H9 (cell line): ENCODE measurements around the gene NDRG4. TPM values are rescaled to one million over a fixed set of nuclear protein-coding genes. Genes with fewer than 3 reads are reported as not detected.

Source experiments
- DNase-seq: peaks from one replicate; pipeline ENCODE4 v3.0.0-alpha.2; 2017
- H2AFZ ChIP-seq: one replicate; pipeline ENCODE4 v1.6.1; 2013; ENCODE audit warnings: mild to moderate bottlenecking, low read length, control low read depth, moderate library complexity
- H2AK5ac ChIP-seq: 2 replicates; pipeline ENCODE4 v1.6.1; 2013; ENCODE audit warnings: low read length, control low read depth, mixed read lengths; ENCODE audit not compliant: insufficient read length
- H2BK120ac ChIP-seq: one replicate; pipeline ENCODE4 v1.6.1; 2013; ENCODE audit warnings: low read depth, mild to moderate bottlenecking, low read length, control low read depth, inconsistent platforms; ENCODE audit not compliant: poor library complexity, severe bottlenecking
- H2BK12ac ChIP-seq: 2 replicates; pipeline ENCODE4 v1.6.1; 2013; ENCODE audit warnings: low read length, control low read depth, mixed read lengths, low read depth; ENCODE audit not compliant: insufficient read length
- H2BK15ac ChIP-seq: 2 replicates; pipeline ENCODE4 v1.6.1; 2013; ENCODE audit warnings: low read depth, low read length, control low read depth
- H2BK20ac ChIP-seq: one replicate; pipeline ENCODE4 v1.6.1; 2013; ENCODE audit warnings: low read depth, mild to moderate bottlenecking, low read length, control low read depth, inconsistent platforms; ENCODE audit not compliant: poor library complexity, severe bottlenecking
- H2BK5ac ChIP-seq: 2 replicates; pipeline ENCODE4 v1.6.1; 2013; ENCODE audit warnings: low read length, control low read depth, mixed read lengths; ENCODE audit not compliant: insufficient read length
- H3K14ac ChIP-seq: 2 replicates; pipeline ENCODE4 v1.6.1; 2013; ENCODE audit warnings: low read length, control low read depth; ENCODE audit not compliant: insufficient read depth
- H3K18ac ChIP-seq: 2 replicates; pipeline ENCODE4 v1.6.1; 2013; ENCODE audit warnings: low read depth, mild to moderate bottlenecking, mixed read lengths, low read length, control low read depth; ENCODE audit not compliant: insufficient read length
- H3K23ac ChIP-seq: 2 replicates; pipeline ENCODE4 v1.6.1; 2013; ENCODE audit warnings: low read length, control low read depth, mixed read lengths, low read depth; ENCODE audit not compliant: insufficient read length
- H3K23me2 ChIP-seq: 2 replicates; pipeline ENCODE4 v1.6.1; 2013; ENCODE audit warnings: low read depth, mild to moderate bottlenecking, mixed read lengths, low read length, control low read depth; ENCODE audit not compliant: insufficient read length, poor library complexity, severe bottlenecking
- H3K27ac ChIP-seq: 2 replicates; pipeline ENCODE4 v1.5.1; 2013; ENCODE audit warnings: low read length, control low read depth, mixed read lengths, low read depth; ENCODE audit not compliant: insufficient read length
- H3K27me3 ChIP-seq: 2 replicates; pipeline ENCODE4 v1.6.1; 2013; ENCODE audit warnings: low read length, control low read depth, inconsistent platforms; ENCODE audit not compliant: insufficient read depth
- H3K4ac ChIP-seq: 2 replicates; pipeline ENCODE4 v1.6.1; 2013; ENCODE audit warnings: low read depth, mild to moderate bottlenecking, control low read depth, inconsistent platforms, low read length, moderate library complexity
- H3K4me1 ChIP-seq: 2 replicates; pipeline ENCODE4 v1.6.1; 2013; ENCODE audit warnings: low read length, control low read depth, inconsistent platforms; ENCODE audit not compliant: insufficient read depth
- H3K4me2 ChIP-seq: 2 replicates; pipeline ENCODE4 v1.6.1; 2013; ENCODE audit warnings: low read length, control low read depth, mixed read lengths; ENCODE audit not compliant: insufficient read length, insufficient read depth
- H3K56ac ChIP-seq: 2 replicates; pipeline ENCODE4 v1.6.1; 2013; ENCODE audit warnings: low read depth, mild to moderate bottlenecking, mixed read lengths, low read length, control low read depth; ENCODE audit not compliant: insufficient read length
- H3K79me1 ChIP-seq: 2 replicates; pipeline ENCODE4 v1.6.1; 2013; ENCODE audit warnings: low read depth, mild to moderate bottlenecking, moderate library complexity, low read length, control low read depth, inconsistent platforms; ENCODE audit not compliant: insufficient read depth, poor library complexity, severe bottlenecking
- H3K79me2 ChIP-seq: 2 replicates; pipeline ENCODE4 v1.6.1; 2013; ENCODE audit warnings: low read length, control low read depth, inconsistent platforms; ENCODE audit not compliant: insufficient read depth
- H3K9ac ChIP-seq: 2 replicates; pipeline ENCODE4 v1.6.1; 2013; ENCODE audit warnings: low read length, control low read depth, mixed read lengths; ENCODE audit not compliant: insufficient read length; ENCODE audit errors: extremely low read depth
- H3K9me3 ChIP-seq: one replicate; pipeline ENCODE4 v1.6.1; 2013; ENCODE audit warnings: low read depth, low read length, inconsistent platforms; ENCODE audit not compliant: control insufficient read depth
- H3T11ph ChIP-seq: one replicate; pipeline ENCODE4 v1.6.1; 2013; ENCODE audit warnings: mild to moderate bottlenecking, low read length, control low read depth, inconsistent platforms
- H4K20me1 ChIP-seq: one replicate; pipeline ENCODE4 v1.6.1; 2013; ENCODE audit not compliant: control insufficient read depth, insufficient read length, insufficient read depth
- H4K5ac ChIP-seq: 2 replicates; pipeline ENCODE4 v1.6.1; 2013; ENCODE audit warnings: low read depth, mild to moderate bottlenecking, mixed read lengths, low read length, control low read depth; ENCODE audit not compliant: insufficient read length
- H4K8ac ChIP-seq: replicated peaks from 2 replicates; pipeline ENCODE4 v1.6.1; 2013; ENCODE audit warnings: low read length, control low read depth, mixed read lengths, low read depth; ENCODE audit not compliant: insufficient read length
- H4K91ac ChIP-seq: 2 replicates; pipeline ENCODE4 v1.6.1; 2013; ENCODE audit warnings: low read depth, mild to moderate bottlenecking, moderate library complexity, mixed read lengths, low read length, control low read depth; ENCODE audit not compliant: insufficient read length
- H3K27ac Mint-ChIP-seq, 3 experiments: 2 replicates in 2 of 3; 3 replicates in 1 of 3; pipeline ENCODE4 v1.8.0; 2020 to 2021; ENCODE audit warnings: mixed read lengths in 3 of 3, mild to moderate bottlenecking in 1 of 3, moderate library complexity in 1 of 3
- H3K27me3 Mint-ChIP-seq: 2 replicates; pipeline ENCODE4 v1.8.0; 2021; ENCODE audit warnings: low read depth, mild to moderate bottlenecking, moderate library complexity, mixed read lengths
- H3K36me3 Mint-ChIP-seq, 3 experiments: 2 replicates in 2 of 3; 3 replicates in 1 of 3; pipeline ENCODE4 v1.8.0; 2020 to 2021; ENCODE audit warnings: low read depth in 3 of 3, mixed read lengths in 3 of 3; ENCODE audit not compliant: insufficient read depth in 1 of 3
- H3K4me1 Mint-ChIP-seq, 2 experiments: 2 replicates each; pipeline ENCODE4 v1.8.0; 2020; ENCODE audit warnings: mixed read lengths in 2 of 2
- H3K4me3 Mint-ChIP-seq, 2 experiments: 2 replicates in 1 of 2; 3 replicates in 1 of 2; pipeline ENCODE4 v1.8.0; 2020 to 2021; ENCODE audit warnings: mild to moderate bottlenecking in 2 of 2, mixed read lengths in 2 of 2, moderate library complexity in 1 of 2
- H3K9me3 Mint-ChIP-seq, 2 experiments: 2 replicates in 1 of 2; 3 replicates in 1 of 2; pipeline ENCODE4 v1.8.0; 2020; ENCODE audit warnings: mild to moderate bottlenecking in 2 of 2, mixed read lengths in 2 of 2, moderate library complexity in 1 of 2
- WGBS: extraction: QIAGEN DNeasy Blood & Tissue Kit; methylation state at CpG from one replicate; pipeline ENCODE4 v1.1.7; 2013; ENCODE audit warnings: missing lambda C conversion rate, low lambda C conversion rate, mixed read lengths; ENCODE audit not compliant: insufficient read length; ENCODE audit errors: extremely low coverage; 5-methylcytosine and 5-hydroxymethylcytosine counted together
- total RNA-seq: library from RNA; stranded (reverse); gene quantifications from 2 replicates; pipeline ENCODE4 v1.2.1, GENCODE V29; 2021
- TF ChIP-seq, protein P1 (sequence below): fragments of 200-600 bp; sonication (generic); conservative IDR thresholded peaks from 3 replicates; pipeline ENCODE4 v1.8.0; 2021; ENCODE audit warnings: antibody characterized with exemption, mild to moderate bottlenecking

The NDRG4 gene
- total RNA-seq, 1 experiment from 2014 or later: 18.6 TPM

- H3T11ph ChIP-seq: no peak overlapping the region
- H3K14ac ChIP-seq: no peak overlapping the region
- Mint-ChIP-seq H3K27me3 (peaks cover 11% of the 10 kb centered on the region), H3K4me1 (peaks cover 0 to 18% of the 10 kb centered on the region in 2 experiments; a peak in 3 of 4 replicates), H3K4me3 (no peak overlapping the region), H3K27ac (no peak overlapping the region), H3K36me3 (0 out of 7 replicates have a peak, but pooled peaks cover 0 to under 1% (median 0%) of the 10 kb centered on the region in 3 experiments), H3K9me3 (peaks cover 0 to under 1% of the 10 kb centered on the region in 2 experiments; a peak in 2 of 5 replicates)
- H3K4me1 ChIP-seq: no peaks in the 10 kb centered on the region
- no peak for DNase-seq
- H3K23ac ChIP-seq: no peak overlapping the region
- no peak overlapping the region for H4K5ac ChIP-seq
- H4K20me1 ChIP-seq: no peaks in the 10 kb centered on the region
- no peak overlapping the region for H3K9ac ChIP-seq
- TF ChIP-seq, protein P1, sequence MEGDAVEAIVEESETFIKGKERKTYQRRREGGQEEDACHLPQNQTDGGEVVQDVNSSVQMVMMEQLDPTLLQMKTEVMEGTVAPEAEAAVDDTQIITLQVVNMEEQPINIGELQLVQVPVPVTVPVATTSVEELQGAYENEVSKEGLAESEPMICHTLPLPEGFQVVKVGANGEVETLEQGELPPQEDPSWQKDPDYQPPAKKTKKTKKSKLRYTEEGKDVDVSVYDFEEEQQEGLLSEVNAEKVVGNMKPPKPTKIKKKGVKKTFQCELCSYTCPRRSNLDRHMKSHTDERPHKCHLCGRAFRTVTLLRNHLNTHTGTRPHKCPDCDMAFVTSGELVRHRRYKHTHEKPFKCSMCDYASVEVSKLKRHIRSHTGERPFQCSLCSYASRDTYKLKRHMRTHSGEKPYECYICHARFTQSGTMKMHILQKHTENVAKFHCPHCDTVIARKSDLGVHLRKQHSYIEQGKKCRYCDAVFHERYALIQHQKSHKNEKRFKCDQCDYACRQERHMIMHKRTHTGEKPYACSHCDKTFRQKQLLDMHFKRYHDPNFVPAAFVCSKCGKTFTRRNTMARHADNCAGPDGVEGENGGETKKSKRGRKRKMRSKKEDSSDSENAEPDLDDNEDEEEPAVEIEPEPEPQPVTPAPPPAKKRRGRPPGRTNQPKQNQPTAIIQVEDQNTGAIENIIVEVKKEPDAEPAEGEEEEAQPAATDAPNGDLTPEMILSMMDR: no peak
- H2AK5ac ChIP-seq: no peak overlapping the region
- no peak overlapping the region for H2BK5ac ChIP-seq
- H2BK120ac ChIP-seq: no peak overlapping the region
- H3K4me2 ChIP-seq: no peak overlapping the region
- H3K27ac ChIP-seq: no peak overlapping the region
- no peak overlapping the region for H3K56ac ChIP-seq
- H2BK12ac ChIP-seq: no peak overlapping the region
- H2BK20ac ChIP-seq: no peak overlapping the region
- no peaks in the 10 kb centered on the region for H3K79me2 ChIP-seq
- no peak overlapping the region for H3K4ac ChIP-seq
- no peaks in the 10 kb centered on the region for H3K23me2 ChIP-seq
- no CpG with 5 or more reads among the region's 11 CpGs for WGBS
- no peak overlapping the region for H4K8ac ChIP-seq
- H3K79me1 ChIP-seq: no peaks in the 10 kb centered on the region
- H2BK15ac ChIP-seq: no peak overlapping the region
- no peaks in the 10 kb centered on the region for H3K9me3 ChIP-seq
- H4K91ac ChIP-seq: no peak overlapping the region
- H2AFZ ChIP-seq: no peak overlapping the region
- H3K18ac ChIP-seq: no peak overlapping the region
- H3K27me3 ChIP-seq: no peaks in the 10 kb centered on the region
Observed at GRCh38 chr16:58485184-58485887, 14.6 kb upstream of the NDRG4 start.
